ENCODE measurements around the gene PDXDC1.
"Not testable (repeated sequence)": the region's sequence is repeated elsewhere in the genome, so short reads cannot be mapped to it uniquely, and the experiment has no call there.

DNA sequence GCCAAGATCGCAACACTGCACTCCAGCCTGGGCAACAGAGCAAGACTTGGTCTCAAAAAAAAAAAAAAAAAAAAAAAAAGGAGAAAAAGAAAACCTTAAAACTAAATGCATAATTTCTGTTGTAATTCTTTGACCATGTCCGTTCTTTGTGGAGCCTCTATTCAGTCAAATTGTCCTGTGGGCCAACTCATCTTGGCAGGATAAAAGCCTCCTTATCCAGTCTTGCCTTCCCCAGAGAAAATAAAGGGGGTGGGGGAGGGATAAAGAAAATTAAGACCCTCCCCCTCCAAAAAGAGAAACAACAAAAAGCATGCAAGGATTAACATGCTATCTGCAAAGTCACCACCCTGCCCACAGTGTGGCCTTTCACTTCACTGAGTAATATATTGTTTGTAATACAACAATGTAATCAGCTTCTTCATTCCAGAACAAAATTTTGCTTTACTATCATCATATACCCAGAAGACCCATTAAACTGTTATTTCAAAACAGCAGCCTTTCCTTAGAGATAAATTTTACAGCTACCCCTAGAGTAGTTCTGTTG is 124.6 kb downstream of the PDXDC1 start:
- TF ChIP-seq, protein P1, sequence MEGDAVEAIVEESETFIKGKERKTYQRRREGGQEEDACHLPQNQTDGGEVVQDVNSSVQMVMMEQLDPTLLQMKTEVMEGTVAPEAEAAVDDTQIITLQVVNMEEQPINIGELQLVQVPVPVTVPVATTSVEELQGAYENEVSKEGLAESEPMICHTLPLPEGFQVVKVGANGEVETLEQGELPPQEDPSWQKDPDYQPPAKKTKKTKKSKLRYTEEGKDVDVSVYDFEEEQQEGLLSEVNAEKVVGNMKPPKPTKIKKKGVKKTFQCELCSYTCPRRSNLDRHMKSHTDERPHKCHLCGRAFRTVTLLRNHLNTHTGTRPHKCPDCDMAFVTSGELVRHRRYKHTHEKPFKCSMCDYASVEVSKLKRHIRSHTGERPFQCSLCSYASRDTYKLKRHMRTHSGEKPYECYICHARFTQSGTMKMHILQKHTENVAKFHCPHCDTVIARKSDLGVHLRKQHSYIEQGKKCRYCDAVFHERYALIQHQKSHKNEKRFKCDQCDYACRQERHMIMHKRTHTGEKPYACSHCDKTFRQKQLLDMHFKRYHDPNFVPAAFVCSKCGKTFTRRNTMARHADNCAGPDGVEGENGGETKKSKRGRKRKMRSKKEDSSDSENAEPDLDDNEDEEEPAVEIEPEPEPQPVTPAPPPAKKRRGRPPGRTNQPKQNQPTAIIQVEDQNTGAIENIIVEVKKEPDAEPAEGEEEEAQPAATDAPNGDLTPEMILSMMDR (IDR thresholded peaks at IDR 0.05): not testable (repeated sequence)
- not testable (repeated sequence) for TF ChIP-seq ZFX (IDR thresholded peaks at IDR 0.05; ENCODE audit: borderline replicate concordance)
